RWPE1 (cell line): ENCODE measurements around the gene RGS6.

ENCODE experiments used
- CTCF ChIA-PET: fragments of 350-600 bp; sonication (Branson Sonifier 250); formaldehyde crosslinking; extraction: SDS; loops from one replicate; lab custom pipeline; 2021; lab: Yijun Ruan, JAX
- POLR2A ChIA-PET: fragments of 400-600 bp; formaldehyde crosslinking; extraction: SDS; loops from one replicate; lab custom pipeline; 2020; ENCODE audit warnings: antibody characterized with exemption; ENCODE audit not compliant: low non-redundant PET; lab: Yijun Ruan, JAX
- DNase-seq: peaks from one replicate; pipeline ENCODE4 v3.0.0; 2012; ENCODE audit warnings: low spot score
- H3K27ac ChIP-seq: fragments of 450-650 bp; 2 replicates; pipeline ENCODE4 v1.5.1; 2017
- TF ChIP-seq, protein P1 (sequence below): fragments of 450-650 bp; conservative IDR thresholded peaks from 2 replicates; pipeline ENCODE4 v1.5.1; 2017; ENCODE audit warnings: low read depth, mild to moderate bottlenecking

The RGS6 gene

DNA sequence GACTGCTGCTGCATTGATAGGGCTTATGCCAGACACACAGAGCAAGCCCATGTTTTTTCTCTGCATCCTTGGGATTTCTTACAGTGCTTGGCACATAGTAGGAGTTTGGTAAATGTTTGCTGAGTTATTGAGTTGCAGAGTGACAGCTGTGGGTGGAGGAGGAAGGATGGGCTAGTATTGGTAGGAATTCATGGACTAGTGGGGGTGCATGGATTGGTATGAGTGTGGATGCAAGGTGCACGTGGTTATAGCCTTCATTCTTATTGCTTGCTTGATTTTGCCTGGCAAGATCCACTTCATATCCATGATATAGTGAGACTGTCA, 11.4 kb downstream of the RGS6 start:
- TF ChIP-seq, protein P1, sequence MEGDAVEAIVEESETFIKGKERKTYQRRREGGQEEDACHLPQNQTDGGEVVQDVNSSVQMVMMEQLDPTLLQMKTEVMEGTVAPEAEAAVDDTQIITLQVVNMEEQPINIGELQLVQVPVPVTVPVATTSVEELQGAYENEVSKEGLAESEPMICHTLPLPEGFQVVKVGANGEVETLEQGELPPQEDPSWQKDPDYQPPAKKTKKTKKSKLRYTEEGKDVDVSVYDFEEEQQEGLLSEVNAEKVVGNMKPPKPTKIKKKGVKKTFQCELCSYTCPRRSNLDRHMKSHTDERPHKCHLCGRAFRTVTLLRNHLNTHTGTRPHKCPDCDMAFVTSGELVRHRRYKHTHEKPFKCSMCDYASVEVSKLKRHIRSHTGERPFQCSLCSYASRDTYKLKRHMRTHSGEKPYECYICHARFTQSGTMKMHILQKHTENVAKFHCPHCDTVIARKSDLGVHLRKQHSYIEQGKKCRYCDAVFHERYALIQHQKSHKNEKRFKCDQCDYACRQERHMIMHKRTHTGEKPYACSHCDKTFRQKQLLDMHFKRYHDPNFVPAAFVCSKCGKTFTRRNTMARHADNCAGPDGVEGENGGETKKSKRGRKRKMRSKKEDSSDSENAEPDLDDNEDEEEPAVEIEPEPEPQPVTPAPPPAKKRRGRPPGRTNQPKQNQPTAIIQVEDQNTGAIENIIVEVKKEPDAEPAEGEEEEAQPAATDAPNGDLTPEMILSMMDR, result no peak
- ChIA-PET CTCF (no interaction called here), POLR2A (no interaction called here)
- no peak for DNase-seq
- H3K27ac ChIP-seq, result no peak overlapping the region

DNA sequence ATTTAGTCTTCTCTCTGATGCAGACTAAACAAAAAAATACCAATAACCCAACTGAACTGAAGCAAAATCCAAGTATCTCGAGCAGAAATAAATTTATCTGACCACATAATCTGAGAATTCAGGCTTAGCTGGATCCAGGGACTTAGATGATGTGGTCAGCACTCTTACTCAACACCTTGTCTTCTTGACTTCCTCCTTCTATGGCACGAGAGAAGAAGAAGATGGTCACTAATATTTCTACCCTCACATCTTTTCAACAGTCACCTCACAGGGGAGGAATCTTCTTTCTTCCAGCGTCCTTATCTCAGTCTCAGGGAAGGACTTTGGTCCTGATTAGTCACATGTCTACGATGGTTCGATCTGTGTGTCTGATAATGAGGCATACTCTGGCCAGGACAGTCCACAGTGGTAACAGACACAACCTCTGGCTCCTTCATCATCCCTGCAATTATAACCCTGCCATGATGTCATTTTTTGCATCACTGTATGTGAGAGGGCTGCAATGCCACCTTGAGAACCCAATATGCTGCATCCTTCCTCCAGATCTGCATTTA, 15.8 kb downstream of the RGS6 start:
- ChIA-PET CTCF (no interaction called here), POLR2A (no interaction called here)
- TF ChIP-seq, protein P1, result no peak
- no peak for DNase-seq
- H3K27ac ChIP-seq, result no peak overlapping the region

DNA sequence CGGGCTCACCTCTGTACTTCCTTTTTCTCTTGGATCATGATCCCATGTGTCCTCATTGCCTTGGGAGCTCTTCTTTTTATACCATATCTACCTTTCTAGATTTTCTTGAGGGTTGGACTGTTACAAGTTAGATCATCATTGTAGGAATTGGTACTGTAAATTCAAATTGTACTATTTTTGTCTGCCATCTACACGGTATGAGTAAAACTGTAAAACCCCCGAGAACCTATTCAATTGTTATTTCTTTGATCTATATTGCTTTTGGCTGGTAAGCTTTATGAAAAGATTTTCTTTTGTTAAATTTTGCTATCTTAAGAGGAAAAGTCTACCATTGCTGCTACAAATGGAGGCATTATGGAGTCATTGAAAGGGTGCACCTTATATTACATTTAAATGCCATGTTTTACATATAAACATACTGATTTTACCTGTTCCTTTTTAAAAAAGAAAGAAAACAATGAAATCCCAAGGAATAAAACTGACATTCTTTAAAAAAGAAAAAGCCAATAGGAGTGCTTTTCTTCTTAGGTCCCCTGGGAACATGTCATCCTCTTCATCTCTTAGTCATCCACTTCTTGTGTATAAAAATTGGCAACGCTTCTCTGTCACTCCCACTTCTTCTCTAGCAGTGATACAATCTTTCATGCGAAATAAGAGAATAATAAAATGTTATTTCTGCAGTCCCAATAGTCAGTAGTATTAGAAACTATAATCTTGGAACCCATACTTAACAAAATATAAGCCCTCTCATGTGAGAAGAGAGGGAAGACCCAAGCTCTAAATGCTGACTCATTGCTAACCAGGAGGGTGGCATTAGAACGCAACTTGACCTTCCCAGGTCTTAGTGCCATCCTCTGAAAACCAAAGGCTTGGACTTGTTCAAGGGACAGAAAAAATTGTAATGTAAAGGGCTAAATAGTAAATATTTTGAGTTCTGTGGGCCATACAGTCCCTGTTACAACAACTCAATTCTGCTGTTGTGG, 20.4 kb downstream of the RGS6 start:
- TF ChIP-seq, protein P1, result no peak
- no peak overlapping the region for H3K27ac ChIP-seq
- no peak for DNase-seq
- ChIA-PET POLR2A (no interaction called here), CTCF (interaction anchor here (0.6 kb wide), 1 partner anchor 17 kb away, joined by 3 read pairs; no protein-coding TSS in a partner anchor)

DNA sequence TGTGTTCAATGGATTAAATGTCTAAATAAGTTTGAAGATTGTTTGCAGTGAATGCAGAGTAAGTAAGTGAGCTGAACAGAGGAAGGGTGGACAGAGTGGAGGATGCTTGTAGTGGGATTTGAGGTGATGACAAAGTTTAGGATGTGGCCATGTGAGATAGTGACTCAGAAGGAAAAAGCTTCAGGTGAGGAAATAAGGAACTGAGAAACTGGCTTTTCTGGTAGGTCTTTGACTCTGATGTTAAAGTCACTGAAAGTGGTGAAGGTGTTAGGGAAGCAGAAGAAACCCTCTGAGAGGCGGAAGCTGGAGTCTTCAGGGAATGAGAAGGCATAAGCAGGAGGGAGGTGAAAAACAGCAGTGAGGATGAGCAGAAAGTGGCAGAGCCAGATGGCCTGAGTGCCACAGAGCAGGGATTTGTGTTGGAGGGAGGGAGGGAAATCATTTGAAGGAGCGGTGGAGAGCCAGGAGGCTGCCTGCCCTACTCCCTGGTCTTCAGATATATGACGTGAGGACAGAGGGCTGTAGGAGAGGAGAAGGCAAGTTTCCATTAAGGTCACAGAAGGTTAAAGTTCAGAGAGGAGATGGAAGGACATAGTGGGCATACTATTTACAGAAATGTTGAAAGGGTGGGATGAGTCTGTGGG, 24.8 kb downstream of the RGS6 start:
- H3K27ac ChIP-seq, result no peak overlapping the region
- no peak for DNase-seq
- ChIA-PET CTCF (no interaction called here), POLR2A (no interaction called here)
- TF ChIP-seq, protein P1, result no peak

DNA sequence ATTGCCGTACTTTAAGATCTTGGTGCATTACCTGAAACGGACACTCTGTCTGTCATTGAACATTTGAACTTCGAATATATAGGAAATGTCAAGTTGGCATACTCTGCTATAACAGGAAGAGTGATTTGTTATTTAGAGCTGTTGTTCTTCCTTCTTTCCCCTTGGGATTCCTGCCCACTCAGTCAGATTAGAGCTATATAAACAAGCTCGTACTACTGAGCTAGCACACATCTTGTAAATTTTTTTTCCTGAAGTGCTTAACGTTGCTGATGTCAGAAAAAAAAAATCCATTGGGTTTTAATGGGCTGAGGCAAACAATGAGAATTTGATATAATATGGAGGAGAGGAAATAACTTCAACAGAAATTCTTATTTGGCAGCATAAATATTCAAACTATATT, 26.8 kb downstream of the RGS6 start:
- no peak overlapping the region for H3K27ac ChIP-seq
- CTCF ChIA-PET, result no interaction called here
- POLR2A ChIA-PET, result no interaction called here
- TF ChIP-seq, protein P1, result no peak
- DNase-seq, result no peak

DNA sequence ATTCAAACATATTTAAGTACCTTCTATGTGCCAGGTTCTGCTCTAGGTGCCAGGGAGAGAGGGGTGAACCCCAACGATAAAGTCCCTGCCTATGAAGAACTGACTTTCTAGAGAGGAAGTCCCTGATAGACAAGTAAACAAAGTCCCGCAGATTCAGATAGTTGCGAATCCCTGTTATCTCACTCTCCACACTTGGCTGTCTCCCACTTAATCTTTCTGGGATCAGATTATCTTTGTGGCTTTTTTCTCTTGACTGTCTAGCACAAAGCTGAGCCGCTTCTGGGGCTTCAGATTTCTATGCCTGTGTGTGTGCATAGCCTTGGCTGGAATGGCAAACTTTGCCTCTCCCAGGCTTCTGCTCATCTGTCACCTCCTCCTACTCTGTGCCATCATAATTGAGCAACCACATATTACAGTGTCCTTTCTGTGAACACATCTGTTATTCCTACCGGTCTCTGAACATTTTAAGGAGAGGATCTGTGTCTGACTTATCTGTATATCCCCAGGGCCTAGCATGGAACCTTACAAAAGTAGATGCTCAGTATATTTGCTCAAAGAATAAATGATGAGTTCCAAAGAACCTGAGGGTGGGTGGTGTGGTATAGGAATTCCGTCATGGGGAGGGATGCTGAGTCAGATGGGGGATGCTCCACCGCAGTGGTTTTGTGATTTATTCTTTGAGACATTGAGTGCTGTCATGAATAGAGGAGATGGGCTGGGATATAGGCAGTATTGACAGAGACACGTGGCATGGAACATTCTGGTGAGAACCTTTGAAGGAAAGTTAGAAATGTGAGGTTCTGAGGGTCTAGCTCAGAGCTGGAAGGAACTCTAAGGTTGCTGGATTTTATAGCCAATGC, 28.5 kb downstream of the RGS6 start:
- TF ChIP-seq, protein P1, result no peak
- CTCF ChIA-PET, result no interaction called here
- no peak overlapping the region for H3K27ac ChIP-seq
- no peak for DNase-seq
- POLR2A ChIA-PET, result no interaction called here
